HTERT RPE-1 (cell line): Measurements from ENCODE around the gene CPNE2.
"Not testable (repeated sequence)": the region's sequence is repeated elsewhere in the genome, so short reads cannot be mapped to it uniquely, and the experiment has no call there.

Experiments used
- in situ Hi-C: fragments of 300-500 bp; cut with MboI; formaldehyde crosslinking; loops from 4 replicates; pipeline ENCODE4 v1.14.3; 2020; ENCODE audit warnings: low sequenced_read_pairs

CPNE2 gene

GRCh38 chr16:57091975-57092785 lies at the start of gene CPNE2:
Gene CPNE2, plus strand, starts transcription at chr16:57092583. Its CDS starts 18,160 bp downstream, at chr16:57110743.
- in situ Hi-C loops: no loop called here

- in situ Hi-C loops: no loop called here
Observed at GRCh38 chr16:57043248-57043647, 49.1 kb upstream of the CPNE2 start.

DNA sequence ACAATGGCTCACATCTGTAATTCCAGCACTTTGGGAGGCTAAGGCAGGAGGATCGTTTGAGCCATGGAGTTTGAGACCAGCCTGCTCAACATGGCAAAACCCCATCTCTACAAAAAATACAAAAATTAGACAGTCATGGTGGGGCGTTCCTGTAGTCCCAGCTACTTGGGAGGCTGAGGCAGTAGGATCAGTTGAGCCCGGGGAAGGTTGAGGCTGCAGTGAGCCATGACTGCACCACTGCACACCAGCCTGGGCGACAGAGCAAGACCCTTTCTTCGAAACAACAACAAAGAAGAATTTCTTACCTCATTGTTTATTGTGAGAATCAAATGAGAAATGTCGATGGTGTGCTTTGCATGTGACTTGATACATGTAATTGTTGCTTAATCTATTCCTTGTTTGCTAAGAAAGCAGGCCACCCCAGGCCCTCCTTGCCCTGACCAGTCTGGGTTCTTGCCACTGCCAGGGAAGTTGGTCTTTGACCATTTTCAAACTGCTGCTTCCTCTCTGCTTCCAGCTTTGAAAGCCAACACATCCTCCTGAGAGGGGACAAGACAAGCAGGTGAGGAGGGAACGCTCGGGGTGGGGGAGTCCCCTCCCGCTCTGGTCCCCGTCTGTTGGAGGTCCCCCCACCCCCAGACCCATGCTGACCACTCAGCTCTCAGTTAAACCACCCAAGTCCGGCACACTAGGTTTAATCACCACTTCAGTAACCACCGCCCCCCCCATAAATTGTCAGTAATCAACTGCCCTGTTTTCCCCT lies 47.3 kb upstream of the CPNE2 start:
- in situ Hi-C loops: no loop called here

- in situ Hi-C loops: no loop called here
Observed at GRCh38 chr16:57045694-57046381, 46.5 kb upstream of the CPNE2 start.

DNA sequence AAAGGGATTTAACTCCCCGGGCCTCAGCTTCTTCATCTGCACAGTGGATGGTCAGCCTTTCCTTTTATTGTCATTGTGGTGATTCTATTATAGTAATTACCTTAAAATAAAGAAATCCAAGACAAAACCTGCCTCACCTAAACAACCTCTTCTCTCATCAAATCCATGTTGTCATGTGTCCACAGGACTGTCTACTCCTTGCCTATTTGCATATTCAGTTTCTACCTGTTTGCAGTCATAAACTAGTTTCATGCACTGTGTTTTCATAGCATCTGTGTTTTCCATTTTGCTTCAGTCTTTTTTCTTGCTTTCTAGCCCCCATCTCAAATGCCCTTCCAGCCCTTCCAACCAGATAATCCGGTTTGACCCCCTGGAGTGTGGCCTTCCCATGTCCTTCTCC lies 44.3 kb upstream of the CPNE2 start:
- in situ Hi-C loops: no loop called here

DNA sequence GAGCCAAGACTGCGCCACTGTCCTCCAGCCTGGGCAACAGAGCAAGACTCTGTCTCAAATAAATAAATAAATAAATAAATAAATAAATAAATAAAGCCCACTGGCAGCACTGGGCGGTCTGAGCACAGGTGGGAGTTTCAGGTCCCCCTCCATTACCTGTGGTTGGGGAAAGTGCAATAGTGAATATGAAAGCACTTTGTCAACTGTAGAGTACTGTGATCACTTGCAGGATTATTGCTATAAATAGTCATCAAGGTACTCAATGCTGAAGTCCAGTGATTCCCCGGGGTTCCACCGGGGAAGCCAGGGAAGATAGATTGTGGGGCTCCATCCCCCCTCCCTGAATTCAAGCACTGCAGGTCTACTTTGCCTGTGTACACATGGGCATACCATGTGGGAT lies 42.7 kb upstream of the CPNE2 start:
- in situ Hi-C loops: no loop called here

DNA sequence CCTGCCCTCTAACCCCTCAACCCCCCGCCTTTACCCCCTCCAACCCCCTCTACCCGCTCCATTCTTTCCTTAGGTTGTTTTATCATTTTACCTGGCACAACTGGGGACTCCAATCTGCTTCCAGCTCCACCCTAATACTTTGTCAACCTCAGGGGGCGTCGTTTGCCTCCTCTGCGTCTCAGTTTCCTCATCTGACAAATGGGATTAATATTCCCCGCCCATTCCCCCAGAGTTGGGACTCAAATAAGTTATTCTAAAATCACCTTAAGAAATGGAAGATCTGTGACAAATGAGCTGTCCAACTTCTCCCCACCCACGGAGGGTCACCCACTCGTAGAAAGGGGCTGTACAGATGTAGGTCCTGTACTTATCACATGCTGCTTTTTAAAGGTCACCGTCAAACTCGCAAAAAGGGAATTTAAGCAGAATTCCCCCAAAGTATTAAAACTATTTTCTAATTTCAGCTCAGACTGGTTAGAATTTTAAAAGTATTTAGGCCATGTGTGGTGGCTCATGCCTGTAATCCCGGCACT lies 40.6 kb upstream of the CPNE2 start:
- in situ Hi-C loops: no loop called here

- in situ Hi-C loops: no loop called here
Observed at GRCh38 chr16:57053206-57053605, 39.2 kb upstream of the CPNE2 start.

GRCh38 chr16:57054338-57054737 lies 38.0 kb upstream of the CPNE2 start:
- in situ Hi-C loops: no loop called here

GRCh38 chr16:57054771-57055170 lies 37.6 kb upstream of the CPNE2 start:
- in situ Hi-C loops: no loop called here

- in situ Hi-C loops: no loop called here
Observed at GRCh38 chr16:57055671-57056070, 36.7 kb upstream of the CPNE2 start.

DNA sequence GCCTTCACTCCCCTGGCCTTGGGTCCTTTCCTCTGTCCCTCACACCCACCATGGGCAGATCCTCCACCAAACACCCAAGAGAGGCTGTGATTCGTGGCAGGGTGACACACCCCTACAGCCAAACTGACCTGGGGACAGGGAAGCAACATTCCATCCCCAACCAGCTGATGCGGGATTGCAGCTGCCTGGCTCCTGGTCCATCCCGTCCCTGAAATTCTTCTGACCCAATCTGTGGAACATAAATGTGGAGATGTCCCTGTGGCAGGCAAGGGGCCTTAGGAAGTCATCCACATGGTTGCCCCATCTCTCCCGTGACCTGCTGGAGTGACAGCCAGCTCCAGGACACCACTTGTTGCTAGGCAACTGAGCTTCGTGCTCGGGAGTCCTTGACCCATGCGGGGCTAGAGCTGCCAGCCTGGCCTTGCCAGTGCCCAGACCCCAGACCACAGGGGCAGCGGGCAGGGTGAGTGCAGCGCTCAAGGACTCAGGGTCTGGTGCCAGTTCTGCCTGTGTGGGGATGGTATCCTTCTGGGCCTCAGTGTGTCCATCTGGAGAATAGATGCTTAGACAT lies 34.0 kb upstream of the CPNE2 start:
- in situ Hi-C loops: no loop called here

DNA sequence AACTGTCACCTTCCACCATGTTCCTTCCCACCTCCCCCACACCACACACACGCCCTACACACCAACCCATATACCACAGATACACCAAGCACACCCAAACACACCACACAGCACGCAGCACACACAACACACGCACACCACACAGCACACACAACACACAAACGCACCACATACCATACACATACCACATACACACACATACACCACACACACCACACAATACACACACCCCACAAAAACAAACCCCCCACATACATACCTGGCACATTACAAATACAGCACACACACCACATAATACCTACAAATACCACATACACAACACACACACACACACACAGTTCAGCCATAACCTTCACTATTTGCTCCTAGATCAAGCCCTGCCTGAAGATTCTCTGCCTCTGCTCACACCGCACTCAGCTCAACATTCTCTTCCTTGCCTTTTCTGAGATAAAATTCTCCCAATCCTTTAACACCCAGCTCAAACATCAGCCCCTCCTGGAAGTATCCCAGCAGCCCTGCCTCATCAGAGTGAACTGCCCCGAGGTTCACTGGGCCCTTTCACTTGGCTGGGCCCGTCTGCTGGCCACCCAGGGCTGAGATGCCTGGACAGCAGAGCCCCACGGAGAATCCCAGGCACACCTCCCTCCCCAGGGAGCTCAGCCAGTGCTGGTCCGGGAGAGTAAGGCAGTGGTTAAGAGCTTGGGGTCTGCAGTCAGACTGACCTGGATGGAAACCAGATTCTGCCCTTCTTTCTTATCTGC lies 31.9 kb upstream of the CPNE2 start:
- in situ Hi-C loops: no loop called here

DNA sequence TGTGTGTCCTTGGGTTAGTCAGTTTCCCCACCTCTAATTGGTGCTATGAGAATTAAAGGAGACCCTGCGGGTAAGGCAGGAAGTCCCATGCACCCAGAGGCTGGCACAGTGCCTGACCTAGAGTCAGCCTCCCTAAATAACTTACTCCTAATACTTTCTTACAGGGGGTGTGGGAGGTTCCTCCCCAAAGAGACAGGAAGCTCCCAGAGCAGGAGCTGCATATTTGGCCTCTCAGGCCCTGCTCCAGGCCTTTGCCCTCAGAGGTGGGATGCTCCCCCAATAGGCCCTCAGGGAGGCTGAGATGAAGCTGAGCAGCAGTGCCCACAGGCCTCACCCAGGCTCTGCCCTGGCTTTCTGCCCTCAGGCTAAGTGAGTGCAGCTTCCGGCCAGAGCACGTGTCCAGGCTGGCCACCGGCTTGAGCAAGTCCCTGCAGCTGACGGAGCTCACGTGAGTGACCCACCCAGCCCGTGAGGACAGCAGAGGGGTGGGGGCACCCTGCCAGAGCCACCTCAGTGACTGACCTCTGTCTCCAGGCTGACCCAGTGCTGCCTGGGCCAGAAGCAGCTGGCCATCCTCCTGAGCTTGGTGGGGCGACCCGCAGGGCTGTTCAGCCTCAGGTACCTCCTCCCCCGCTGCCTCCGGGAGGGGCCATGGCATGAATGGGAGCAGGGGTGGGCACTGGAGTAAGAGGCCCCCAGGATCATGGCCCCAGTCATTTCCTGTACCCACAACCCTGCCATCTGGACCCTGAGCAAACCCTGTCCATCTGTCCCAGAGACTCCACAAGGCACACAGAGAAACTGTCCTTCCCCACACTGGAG lies 31.1 kb upstream of the CPNE2 start:
- in situ Hi-C loops: no loop called here

DNA sequence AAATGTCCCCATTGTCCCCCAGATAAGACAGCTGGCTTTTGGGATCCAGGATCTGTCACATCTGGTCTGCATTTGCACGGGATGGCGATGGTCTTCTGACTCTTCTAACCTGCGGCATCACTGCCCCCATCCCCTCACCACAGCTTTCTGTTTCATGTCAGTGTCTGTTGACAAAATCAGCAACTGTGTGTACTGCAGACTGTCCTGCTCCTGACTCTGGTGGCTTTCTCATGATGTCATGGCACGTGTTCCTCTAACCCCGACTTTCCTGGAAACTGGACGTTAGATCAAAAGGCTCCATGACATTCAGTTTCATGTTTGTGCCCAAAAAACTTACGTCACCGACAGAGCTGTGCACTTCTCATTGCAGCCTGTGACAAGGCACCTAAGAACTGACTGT lies 30.1 kb upstream of the CPNE2 start:
- in situ Hi-C loops: no loop called here

DNA sequence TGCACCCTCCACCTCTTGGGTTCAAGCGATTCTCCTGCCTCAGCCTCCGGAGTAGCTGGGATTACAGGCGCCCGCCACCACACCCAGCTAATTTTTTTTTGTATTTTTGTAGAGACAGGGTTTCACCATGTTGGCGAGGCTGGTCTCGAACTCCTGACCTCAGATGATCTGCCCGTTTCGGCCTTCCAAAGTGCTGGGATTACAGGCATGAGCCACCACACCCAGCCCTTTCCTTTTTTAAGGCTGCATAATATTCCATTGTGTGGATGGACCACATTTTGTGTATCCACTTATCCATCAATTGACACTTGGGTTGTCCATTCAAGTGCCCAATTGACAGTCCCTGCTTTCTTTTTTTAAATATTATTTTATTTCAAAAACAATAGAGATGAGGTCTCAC lies 29.2 kb upstream of the CPNE2 start:
- in situ Hi-C loops: not testable (repeated sequence)

- in situ Hi-C loops: no loop called here
Observed at GRCh38 chr16:57064995-57065394, 27.4 kb upstream of the CPNE2 start.

DNA sequence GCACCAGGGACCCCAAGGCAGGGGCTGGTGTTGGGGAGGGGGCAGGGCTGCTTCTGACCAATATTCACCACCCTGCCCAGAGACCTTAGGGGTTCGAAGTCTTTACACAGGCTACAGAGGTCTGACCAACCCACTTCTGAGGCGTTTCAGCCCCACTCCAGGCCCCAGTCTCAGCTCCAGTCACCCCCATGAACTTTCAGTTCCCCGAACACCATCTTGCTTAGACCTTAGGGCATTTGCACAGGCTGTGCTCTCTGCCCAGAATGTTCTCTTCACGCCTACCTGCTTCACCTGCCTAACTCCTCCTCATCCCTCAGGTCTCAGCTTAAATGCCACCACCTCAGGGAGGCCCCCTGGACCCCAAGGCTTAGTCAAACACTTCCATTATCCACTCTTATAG lies 25.8 kb upstream of the CPNE2 start:
- in situ Hi-C loops: no loop called here

GRCh38 chr16:57067347-57067746 lies 25.0 kb upstream of the CPNE2 start:
- in situ Hi-C loops: no loop called here

DNA sequence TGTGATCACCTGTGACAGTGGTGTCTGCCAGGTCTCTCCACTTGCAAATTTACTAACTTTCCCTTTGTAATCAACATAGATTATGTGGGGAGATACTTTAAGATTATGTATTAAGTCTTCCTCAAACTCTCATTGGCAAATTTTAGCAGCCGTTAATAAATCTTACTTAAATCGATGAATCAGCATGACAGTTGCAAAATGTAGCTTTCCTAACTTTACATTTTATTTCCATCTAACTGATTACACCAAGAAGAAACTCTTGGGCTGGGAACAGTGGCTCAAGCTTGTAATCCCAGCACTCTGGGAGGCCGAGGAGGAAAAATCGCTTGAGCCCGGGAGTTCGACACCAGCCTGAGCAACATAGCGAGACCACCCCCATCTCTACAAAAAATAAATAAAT lies 23.3 kb upstream of the CPNE2 start:
- in situ Hi-C loops: no loop called here
